Lower leg skin (tissue), 3 donors: Measurements from ENCODE around the gene KSR2.

Experiments used
- POLR2A ChIP-seq, 2 donors: fragments of 450-650 bp; IDR thresholded peaks; one replicate each; pipeline ENCODE4 v1.6.1; 2016 to 2017; ENCODE audit warnings: antibody characterized with exemption in 2 of 2, mild to moderate bottlenecking in 1 of 2, moderate library complexity in 1 of 2
- TF ChIP-seq, protein P1 (sequence below), 3 donors: fragments of 450-650 bp; IDR thresholded peaks; one replicate each; pipeline ENCODE4 v1.5.1; 2016; ENCODE audit warnings: antibody characterized with exemption in 3 of 3, mild to moderate bottlenecking in 3 of 3, moderate library complexity in 2 of 3

DNA sequence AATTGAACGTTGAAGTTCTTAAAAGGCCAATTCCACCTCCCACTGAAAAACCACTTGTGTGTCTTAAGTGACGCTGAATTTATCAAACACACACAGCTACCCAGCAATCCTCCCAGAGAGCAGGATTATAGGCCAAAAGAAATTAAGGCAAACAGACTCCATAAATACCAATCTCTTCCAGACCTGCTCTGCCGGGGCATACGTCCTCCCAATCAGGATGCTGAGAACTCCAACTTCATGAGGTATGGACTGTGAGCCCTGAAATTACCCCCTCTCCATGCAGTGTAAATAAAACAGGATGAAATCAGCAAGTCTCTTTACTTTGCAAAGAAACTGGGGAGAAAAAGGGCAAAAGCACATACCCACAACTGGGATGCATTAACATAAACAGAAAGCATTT is 265.2 kb downstream of the KSR2 start:
- TF ChIP-seq POLR2A (IDR thresholded peaks at IDR 0.05), result no peak
- TF ChIP-seq, protein P1, sequence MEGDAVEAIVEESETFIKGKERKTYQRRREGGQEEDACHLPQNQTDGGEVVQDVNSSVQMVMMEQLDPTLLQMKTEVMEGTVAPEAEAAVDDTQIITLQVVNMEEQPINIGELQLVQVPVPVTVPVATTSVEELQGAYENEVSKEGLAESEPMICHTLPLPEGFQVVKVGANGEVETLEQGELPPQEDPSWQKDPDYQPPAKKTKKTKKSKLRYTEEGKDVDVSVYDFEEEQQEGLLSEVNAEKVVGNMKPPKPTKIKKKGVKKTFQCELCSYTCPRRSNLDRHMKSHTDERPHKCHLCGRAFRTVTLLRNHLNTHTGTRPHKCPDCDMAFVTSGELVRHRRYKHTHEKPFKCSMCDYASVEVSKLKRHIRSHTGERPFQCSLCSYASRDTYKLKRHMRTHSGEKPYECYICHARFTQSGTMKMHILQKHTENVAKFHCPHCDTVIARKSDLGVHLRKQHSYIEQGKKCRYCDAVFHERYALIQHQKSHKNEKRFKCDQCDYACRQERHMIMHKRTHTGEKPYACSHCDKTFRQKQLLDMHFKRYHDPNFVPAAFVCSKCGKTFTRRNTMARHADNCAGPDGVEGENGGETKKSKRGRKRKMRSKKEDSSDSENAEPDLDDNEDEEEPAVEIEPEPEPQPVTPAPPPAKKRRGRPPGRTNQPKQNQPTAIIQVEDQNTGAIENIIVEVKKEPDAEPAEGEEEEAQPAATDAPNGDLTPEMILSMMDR (IDR thresholded peaks at IDR 0.05), result no peak
